ENCODE measurements around the gene UBAC2. TPM values are rescaled to one million over a fixed set of nuclear protein-coding genes. Genes with fewer than 3 reads are reported as not detected.

The UBAC2 gene
- total RNA-seq, 1 donor from 2014 or later = 87.7 TPM

DNA sequence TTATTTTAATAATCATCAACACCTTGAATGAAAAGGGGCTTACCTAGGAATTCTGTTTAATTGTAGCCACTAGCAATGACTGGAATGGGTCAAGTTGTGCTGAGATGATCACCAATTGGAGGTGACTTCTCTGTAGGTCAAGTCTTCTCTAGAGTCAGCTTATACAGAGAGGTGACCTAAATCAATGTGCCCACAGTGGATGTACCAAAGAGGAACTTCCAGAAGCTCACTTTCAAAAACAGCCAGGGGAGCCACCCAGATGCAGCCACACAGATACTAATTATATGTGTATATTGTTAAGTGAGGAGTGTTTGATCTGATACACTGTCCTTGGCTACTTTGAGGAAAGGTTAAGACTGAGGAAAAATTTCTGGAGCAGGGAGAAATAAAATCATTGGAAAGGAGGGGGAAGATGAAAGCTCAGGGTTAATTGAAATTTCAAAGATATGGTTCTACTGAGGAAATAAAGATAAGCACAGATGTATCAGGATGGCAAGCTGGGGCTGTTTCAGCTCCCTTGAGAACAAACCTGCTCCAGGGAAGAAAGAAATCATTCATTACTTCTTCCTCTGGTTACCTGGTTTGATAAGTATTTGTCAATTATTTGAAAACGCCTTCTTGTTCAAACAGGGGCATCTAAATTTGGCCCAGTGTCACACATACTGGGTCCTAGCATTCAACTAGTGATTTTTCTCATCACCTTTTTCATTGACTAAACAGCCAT, 101.4 kb downstream of the UBAC2 start:
- Mint-ChIP-seq H3K4me3 (no peak overlapping the region), H3K9me3 (no peaks in the 10 kb centered on the region), H3K27me3 (ENCODE audit: insufficient read depth, low read depth) (no peaks in the 10 kb centered on the region), H3K36me3 (peaks cover 5% of the 10 kb centered on the region), H3K27ac (no peak overlapping the region), H3K4me1 (peaks cover 3% of the 10 kb centered on the region)
- no peak overlapping the region for H3K4me2 ChIP-seq
- TF ChIP-seq EZH2phosphoT487 (IDR thresholded peaks at IDR 0.05) = no peak
- TF ChIP-seq, protein P1, sequence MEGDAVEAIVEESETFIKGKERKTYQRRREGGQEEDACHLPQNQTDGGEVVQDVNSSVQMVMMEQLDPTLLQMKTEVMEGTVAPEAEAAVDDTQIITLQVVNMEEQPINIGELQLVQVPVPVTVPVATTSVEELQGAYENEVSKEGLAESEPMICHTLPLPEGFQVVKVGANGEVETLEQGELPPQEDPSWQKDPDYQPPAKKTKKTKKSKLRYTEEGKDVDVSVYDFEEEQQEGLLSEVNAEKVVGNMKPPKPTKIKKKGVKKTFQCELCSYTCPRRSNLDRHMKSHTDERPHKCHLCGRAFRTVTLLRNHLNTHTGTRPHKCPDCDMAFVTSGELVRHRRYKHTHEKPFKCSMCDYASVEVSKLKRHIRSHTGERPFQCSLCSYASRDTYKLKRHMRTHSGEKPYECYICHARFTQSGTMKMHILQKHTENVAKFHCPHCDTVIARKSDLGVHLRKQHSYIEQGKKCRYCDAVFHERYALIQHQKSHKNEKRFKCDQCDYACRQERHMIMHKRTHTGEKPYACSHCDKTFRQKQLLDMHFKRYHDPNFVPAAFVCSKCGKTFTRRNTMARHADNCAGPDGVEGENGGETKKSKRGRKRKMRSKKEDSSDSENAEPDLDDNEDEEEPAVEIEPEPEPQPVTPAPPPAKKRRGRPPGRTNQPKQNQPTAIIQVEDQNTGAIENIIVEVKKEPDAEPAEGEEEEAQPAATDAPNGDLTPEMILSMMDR (IDR thresholded peaks at IDR 0.05) = no peak
- no peak for TF ChIP-seq EZH2 (IDR thresholded peaks at IDR 0.05)
- H3K27me3 ChIP-seq = no peaks in the 10 kb centered on the region
- no peaks in the 10 kb centered on the region for H3F3A ChIP-seq (ENCODE audit: low read depth)
- no peaks in the 10 kb centered on the region for H3K4me1 ChIP-seq
- no peaks in the 10 kb centered on the region for H3K79me2 ChIP-seq (ENCODE audit: low read depth)
- no peaks in the 10 kb centered on the region for H3K9me3 ChIP-seq (ENCODE audit: low read depth)
- H3K27ac ChIP-seq = no peak overlapping the region
- no peaks in the 10 kb centered on the region for H3K36me3 ChIP-seq
- H4K20me1 ChIP-seq (ENCODE audit: low read depth) = peaks cover 23% of the 10 kb centered on the region
- no peak overlapping the region for H3K4me3 ChIP-seq
- H3K9ac ChIP-seq = no peak overlapping the region
- H2AFZ ChIP-seq (replicated peaks) = no peak overlapping the region
- DNase-seq (ENCODE audit: low spot score) = no peak

DNA sequence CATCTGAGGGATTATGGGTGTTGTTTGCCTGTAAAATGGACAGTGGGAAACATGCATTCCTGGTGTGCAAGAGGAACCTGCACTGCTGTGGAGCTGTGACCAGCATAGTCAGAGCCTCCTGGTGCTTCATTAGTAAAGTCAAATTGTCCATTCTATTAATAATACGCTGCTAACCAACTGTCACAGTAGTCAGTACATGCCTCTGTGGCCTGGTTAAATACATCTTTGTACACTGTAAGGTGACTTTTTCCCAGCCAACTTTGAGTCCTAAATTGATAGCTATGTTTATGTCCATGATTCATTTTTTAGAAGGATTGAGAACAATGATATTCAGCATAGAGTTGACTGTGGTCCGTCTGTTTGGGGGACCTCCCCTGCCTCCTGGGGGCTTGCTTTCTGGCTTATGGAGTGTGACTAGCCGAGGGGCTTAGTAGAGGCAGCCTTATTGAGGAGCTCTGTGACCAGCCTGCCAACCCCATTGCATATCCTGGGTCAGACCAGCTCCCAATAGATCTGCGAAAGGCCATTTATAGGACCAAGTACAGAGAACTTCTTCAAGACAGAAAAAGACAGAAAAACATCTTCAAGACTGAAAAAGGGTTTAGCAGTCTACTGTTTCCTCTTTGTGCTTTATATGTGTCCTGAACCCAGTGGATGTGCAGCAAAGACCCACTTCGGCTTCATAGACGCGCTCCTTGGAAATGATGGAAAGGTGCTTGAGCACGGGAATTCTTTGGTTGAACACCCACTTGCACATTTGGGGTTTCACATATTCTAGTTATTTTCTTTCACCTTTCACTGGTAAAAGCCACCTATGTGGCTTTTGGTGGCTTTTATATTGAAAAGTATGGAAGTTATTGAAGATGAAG, 102.2 kb downstream of the UBAC2 start:
- H2AFZ ChIP-seq (replicated peaks) = no peak overlapping the region
- H3K9ac ChIP-seq = no peak overlapping the region
- peaks cover 5% of the 10 kb centered on the region for H3K36me3 Mint-ChIP-seq
- no peak overlapping the region for H3K4me2 ChIP-seq
- no peaks in the 10 kb centered on the region for H3K27me3 Mint-ChIP-seq (ENCODE audit: insufficient read depth, low read depth)
- no peak overlapping the region for H3K27ac Mint-ChIP-seq
- DNase-seq (ENCODE audit: low spot score) = no peak
- no peak overlapping the region for H3K4me3 ChIP-seq
- H3K27ac ChIP-seq = no peak overlapping the region
- no peaks in the 10 kb centered on the region for H3K4me1 ChIP-seq
- H3K9me3 ChIP-seq (ENCODE audit: low read depth) = no peaks in the 10 kb centered on the region
- TF ChIP-seq, protein P1 (IDR thresholded peaks at IDR 0.05) = no peak
- TF ChIP-seq EZH2phosphoT487 (IDR thresholded peaks at IDR 0.05) (no peak), EZH2 (IDR thresholded peaks at IDR 0.05) (no peak)
- H4K20me1 ChIP-seq (ENCODE audit: low read depth) = peaks cover 23% of the 10 kb centered on the region
- peaks cover 11% of the 10 kb centered on the region for H3K4me1 Mint-ChIP-seq
- no peaks in the 10 kb centered on the region for H3K27me3 ChIP-seq
- no peaks in the 10 kb centered on the region for H3F3A ChIP-seq (ENCODE audit: low read depth)
- H3K9me3 Mint-ChIP-seq = no peaks in the 10 kb centered on the region
- no peak overlapping the region for H3K4me3 Mint-ChIP-seq
- no peaks in the 10 kb centered on the region for H3K36me3 ChIP-seq
- no peaks in the 10 kb centered on the region for H3K79me2 ChIP-seq (ENCODE audit: low read depth)

GRCh38 chr13:99303863-99304521, 103.3 kb downstream of the UBAC2 start:
- H3K9ac ChIP-seq = no peak overlapping the region
- Mint-ChIP-seq H3K36me3 (peaks cover 10% of the 10 kb centered on the region), H3K9me3 (no peaks in the 10 kb centered on the region), H3K4me3 (no peak overlapping the region), H3K27ac (no peak overlapping the region), H3K27me3 (ENCODE audit: insufficient read depth, low read depth) (no peaks in the 10 kb centered on the region), H3K4me1 (peaks cover 11% of the 10 kb centered on the region)
- no peaks in the 10 kb centered on the region for H3F3A ChIP-seq (ENCODE audit: low read depth)
- no peaks in the 10 kb centered on the region for H3K4me1 ChIP-seq
- no peak overlapping the region for H2AFZ ChIP-seq (replicated peaks)
- H3K4me2 ChIP-seq = no peak overlapping the region
- TF ChIP-seq EZH2phosphoT487 (IDR thresholded peaks at IDR 0.05) = no peak
- TF ChIP-seq EZH2 (IDR thresholded peaks at IDR 0.05) = no peak
- TF ChIP-seq, protein P1 (IDR thresholded peaks at IDR 0.05) = no peak
- H3K9me3 ChIP-seq (ENCODE audit: low read depth) = no peaks in the 10 kb centered on the region
- no peaks in the 10 kb centered on the region for H3K36me3 ChIP-seq
- no peaks in the 10 kb centered on the region for H3K27me3 ChIP-seq
- no peak for DNase-seq (ENCODE audit: low spot score)
- no peaks in the 10 kb centered on the region for H3K79me2 ChIP-seq (ENCODE audit: low read depth)
- H4K20me1 ChIP-seq (ENCODE audit: low read depth) = peaks cover 23% of the 10 kb centered on the region
- H3K27ac ChIP-seq = no peak overlapping the region
- H3K4me3 ChIP-seq = no peak overlapping the region

Data from neural progenitor cell (in vitro differentiated cells).